Esophagus squamous epithelium (tissue), 4 donors: ENCODE results near the gene BTBD10.

Experiments
- CTCF ChIP-seq, 6 experiments: fragments of 450-650 bp in 4 of 6; fragments of 200-600 bp in 2 of 6; sonication (generic) in 2 of 6; IDR thresholded peaks; one replicate each; pipeline ENCODE4 v1.5.1; 2016 to 2019; ENCODE audit warnings: antibody characterized with exemption in 6 of 6, mild to moderate bottlenecking in 4 of 6, moderate library complexity in 4 of 6
- POLR2A ChIP-seq, 4 donors: fragments of 450-650 bp; IDR thresholded peaks; one replicate each; pipeline ENCODE4 v1.6.1; 2017; ENCODE audit warnings: antibody characterized with exemption in 4 of 4, mild to moderate bottlenecking in 4 of 4, moderate library complexity in 3 of 4

GRCh38 chr11:13349046-13349445, 114.0 kb downstream of the BTBD10 start:
- TF ChIP-seq CTCF (IDR thresholded peaks at IDR 0.05) (no peak), POLR2A (IDR thresholded peaks at IDR 0.05) (no peak)
